ENCODE data around the gene SRPX.

Gene SRPX

GRCh38 chrX:38211891-38212635 lies 8.6 kb downstream of the SRPX start:
- ATAC-seq, result no peak

- ATAC-seq, result no peak
These were observed 14.1 kb downstream of the SRPX start for GRCh38 chrX:38206542-38206941.

GRCh38 chrX:38206036-38206435 lies 14.6 kb downstream of the SRPX start:
- ATAC-seq, result no peak

- no peak for ATAC-seq
These were observed 15.6 kb downstream of the SRPX start for GRCh38 chrX:38205039-38205438.

GRCh38 chrX:38192007-38192810 lies 28.5 kb downstream of the SRPX start:
- ATAC-seq, result no peak

GRCh38 chrX:38189431-38190250 lies 31.0 kb downstream of the SRPX start:
- no peak for ATAC-seq

GRCh38 chrX:38183596-38183995 lies 37.1 kb downstream of the SRPX start:
- no peak for ATAC-seq

- ATAC-seq, result no peak
These were observed 39.3 kb downstream of the SRPX start for GRCh38 chrX:38181357-38181756.

GRCh38 chrX:38178396-38178795 lies 42.3 kb downstream of the SRPX start:
- no peak for ATAC-seq

- no peak for ATAC-seq
These were observed 45.5 kb downstream of the SRPX start for GRCh38 chrX:38175139-38175538.

- ATAC-seq, result no peak
These were observed 48.1 kb downstream of the SRPX start for GRCh38 chrX:38172596-38172995.

GRCh38 chrX:38170556-38170955 lies 50.1 kb downstream of the SRPX start:
- no peak for ATAC-seq

- no peak for ATAC-seq
These were observed 54.1 kb downstream of the SRPX start for GRCh38 chrX:38166478-38167083.

- no peak for ATAC-seq
These were observed 55.6 kb downstream of the SRPX start for GRCh38 chrX:38165023-38165422.

- ATAC-seq, result no peak
These were observed 57.5 kb downstream of the SRPX start for GRCh38 chrX:38163193-38163592.

GRCh38 chrX:38156838-38157237 lies 63.8 kb downstream of the SRPX start:
- no peak for ATAC-seq

- no peak for ATAC-seq
These were observed 65.9 kb downstream of the SRPX start for GRCh38 chrX:38154818-38155217.

GRCh38 chrX:38154340-38154739 lies 66.3 kb downstream of the SRPX start:
- ATAC-seq, result no peak

GRCh38 chrX:38151441-38151840 lies 69.2 kb downstream of the SRPX start:
- ATAC-seq, result no peak

- no peak for ATAC-seq
These were observed 69.7 kb downstream of the SRPX start for GRCh38 chrX:38150993-38151392.

- no peak for ATAC-seq
These were observed 71.7 kb downstream of the SRPX start for GRCh38 chrX:38149016-38149415.

- ATAC-seq, result no peak
These were observed 78.1 kb downstream of the SRPX start for GRCh38 chrX:38142610-38143009.

GRCh38 chrX:38138900-38139299 lies 81.8 kb downstream of the SRPX start:
- no peak for ATAC-seq

Data from activated CD4-positive, CD25-positive, alpha-beta regulatory T cell treated with anti-CD3 and anti-CD28 coated beads, Interleukin-2, amount 50 U/mL, for 24 hours (primary cell).